A549 (cell line): Measurements from ENCODE around the gene NDUFA11. TPM values are rescaled to one million over a fixed set of nuclear protein-coding genes. Genes with fewer than 3 reads are reported as not detected.

Source experiments
- ATAC-seq, 2 experiments: fragments of 200-7000 bp in 1 of 2; fragments of >200 bp in 1 of 2; cut with Nextera tagmentation in 1 of 2; cut with Tn5 transposase in 1 of 2; 3 replicates each; pipeline versions ENCODE4 v1.8.0 to v1.9.1; 2018 to 2020; ENCODE audit warnings: mild to moderate bottlenecking in 1 of 2, moderate library complexity in 1 of 2
- CTCF ChIA-PET: fragments of 300-600 bp; sonication (Branson Sonifier 250); formaldehyde crosslinking; extraction: SDS; loops from one replicate; lab custom pipeline; 2021; ENCODE audit warnings: antibody characterized with exemption, inconsistent platforms; lab: Yijun Ruan, JAX
- POLR2A ChIA-PET: fragments of 350-600 bp; formaldehyde crosslinking; extraction: SDS; loops from one replicate; lab custom pipeline; 2021; ENCODE audit warnings: antibody characterized with exemption, inconsistent platforms; lab: Yijun Ruan, JAX
- DNase-seq, 2 experiments: peaks; one replicate each; pipeline versions ENCODE4 v3.0.0 to v3.0.0-alpha.2; 2011 to 2016; ENCODE audit warnings: low read depth in 1 of 2, low spot score in 1 of 2
- FAIRE-seq: peaks from 2 replicates; lab custom pipeline; 2011; peaks lifted over from hg19 to GRCh38; lab: Jason Lieb, UNC
- H3K27ac ChIP-seq, 2 experiments: fragments of >200 bp; sonication (Bioruptor Twin); formaldehyde crosslinking; 3 replicates each; pipeline ENCODE4 v1.5.1; 2016 to 2017
- H3K4me1 ChIP-seq: fragments of >200 bp; sonication (Bioruptor Twin); formaldehyde crosslinking; 3 replicates; pipeline ENCODE4 v1.6.1; 2016
- H3K4me2 ChIP-seq: fragments of >200 bp; sonication (Bioruptor Twin); formaldehyde crosslinking; 3 replicates; pipeline ENCODE4 v1.6.1; 2016
- H3K4me3 ChIP-seq: fragments of >200 bp; sonication (Bioruptor Twin); formaldehyde crosslinking; 3 replicates; pipeline ENCODE4 v1.5.1; 2016
- H3K9me3 ChIP-seq: fragments of >200 bp; sonication (Bioruptor Twin); formaldehyde crosslinking; 3 replicates; pipeline ENCODE4 v1.6.1; 2016
- CBX2 ChIP-seq: fragments of 200-600 bp; sonication (generic); IDR thresholded peaks from 2 replicates; pipeline ENCODE4 v1.6.1; 2016; ENCODE audit warnings: low read depth, mild to moderate bottlenecking, borderline replicate concordance
- CHD4 ChIP-seq: fragments of 200-600 bp; sonication (generic); IDR thresholded peaks from 2 replicates; pipeline ENCODE4 v1.6.1; 2016; ENCODE audit warnings: antibody characterized with exemption, mild to moderate bottlenecking, borderline replicate concordance
- FOSB ChIP-seq: fragments of 250-450 bp; sonication (Bioruptor Pico); IDR thresholded peaks from 2 replicates; pipeline ENCODE4 v1.5.0; 2020; ENCODE audit warnings: mild to moderate bottlenecking, moderate library complexity
- GATA3 ChIP-seq: IDR thresholded peaks from 2 replicates; pipeline ENCODE4 v1.6.1; 2012; ENCODE audit warnings: borderline replicate concordance
- HEYL ChIP-seq: fragments of 250-450 bp; sonication (Bioruptor Pico); IDR thresholded peaks from 2 replicates; pipeline ENCODE4 v1.8.0; 2021; ENCODE audit warnings: mild to moderate bottlenecking, moderate library complexity
- HOXB5 ChIP-seq: fragments of 250-450 bp; sonication (Bioruptor Pico); IDR thresholded peaks from 2 replicates; pipeline ENCODE4 v1.5.0; 2020; ENCODE audit warnings: mild to moderate bottlenecking, moderate library complexity
- JUNB ChIP-seq: fragments of >200 bp; sonication (Bioruptor Twin); formaldehyde crosslinking; IDR thresholded peaks from 2 replicates; pipeline ENCODE4 v1.6.1; 2016
- MAFK ChIP-seq: fragments of 450-650 bp; IDR thresholded peaks from 2 replicates; pipeline ENCODE4 v1.6.1; 2014; ENCODE audit not compliant: partially characterized antibody
- NFE2L2 ChIP-seq: fragments of 150-350 bp; conservative IDR thresholded peaks from 2 replicates; pipeline ENCODE4 v1.6.1; 2014; ENCODE audit warnings: low read length
- POLR2A ChIP-seq: IDR thresholded peaks from 2 replicates; pipeline ENCODE4 v1.6.1; 2012; ENCODE audit warnings: mild to moderate bottlenecking, low read length
- RAD21 ChIP-seq, 2 experiments: fragments of >200 bp in 1 of 2; sonication (Bioruptor Twin) in 1 of 2; formaldehyde crosslinking in 1 of 2; IDR thresholded peaks in 1 of 2; conservative IDR thresholded peaks in 1 of 2; 2 replicates in 1 of 2; 3 replicates in 1 of 2; pipeline ENCODE4 v1.6.1; 2012 to 2018; ENCODE audit warnings: inconsistent platforms in 1 of 2
- RARB ChIP-seq: fragments of 250-450 bp; sonication (Bioruptor Pico); IDR thresholded peaks from 2 replicates; pipeline ENCODE4 v1.8.0; 2021; ENCODE audit warnings: mild to moderate bottlenecking, moderate library complexity
- RNF2 ChIP-seq: fragments of 200-600 bp; sonication (generic); IDR thresholded peaks from 2 replicates; pipeline ENCODE4 v1.6.1; 2016; ENCODE audit warnings: low read depth, mild to moderate bottlenecking, antibody characterized with exemption, moderate library complexity, borderline replicate concordance
- SMC3 ChIP-seq: fragments of >200 bp; sonication (Bioruptor Twin); formaldehyde crosslinking; IDR thresholded peaks from 3 replicates; pipeline ENCODE4 v1.6.1; 2018; ENCODE audit warnings: inconsistent platforms
- SREBF2 ChIP-seq: fragments of 450-650 bp; IDR thresholded peaks from 2 replicates; pipeline ENCODE4 v1.6.1; 2014; ENCODE audit warnings: mild to moderate bottlenecking, moderate library complexity
- TFCP2L1 ChIP-seq: fragments of 250-450 bp; sonication (Bioruptor Pico); IDR thresholded peaks from 2 replicates; pipeline ENCODE4 v1.5.0; 2021; ENCODE audit warnings: mild to moderate bottlenecking
- whole genome bisulfite sequencing: methylation state at CpG from one replicate; pipeline ENCODE4 v1.1.6; 2017; ENCODE audit errors: missing lambda C conversion rate; 5-methylcytosine and 5-hydroxymethylcytosine counted together
- polyA plus RNA-seq, 4 experiments: library from polyadenylated mRNA; depleted of rRNA in 3 of 4; stranded (reverse); fragments of >200 nt; fragmentation: RNase III in 1 of 4; extraction: RNeasy Plus Mini Kit Qiagen cat#74134 plus additional on column Dnase treatment in 1 of 4; gene quantifications; 2 replicates in 3 of 4; 3 replicates in 1 of 4; pipeline ENCODE4 v1.2.3, GENCODE V29; 2011 to 2017
- TF ChIP-seq, protein P1 (sequence below): fragments of 200-600 bp; sonication (generic); IDR thresholded peaks from 2 replicates; pipeline ENCODE4 v1.6.1; 2016; ENCODE audit warnings: antibody characterized with exemption, mild to moderate bottlenecking, moderate library complexity
- TF ChIP-seq, protein P2 (sequence below): fragments of >200 bp; sonication (Bioruptor Twin); formaldehyde crosslinking; IDR thresholded peaks from 3 replicates; pipeline ENCODE4 v1.5.1; 2016
- TF ChIP-seq, protein P3 (sequence below): IDR thresholded peaks from 2 replicates; pipeline ENCODE4 v1.6.1; 2012
- TF ChIP-seq, protein P4 (sequence below): fragments of 450-650 bp; IDR thresholded peaks from 2 replicates; pipeline ENCODE4 v1.6.1; 2014; ENCODE audit warnings: antibody characterized with exemption

The NDUFA11 gene
- polyA plus RNA-seq, 2 of the 4 experiments (the other 2 are of a cell fraction), result 75.0 to 173 TPM

DNA sequence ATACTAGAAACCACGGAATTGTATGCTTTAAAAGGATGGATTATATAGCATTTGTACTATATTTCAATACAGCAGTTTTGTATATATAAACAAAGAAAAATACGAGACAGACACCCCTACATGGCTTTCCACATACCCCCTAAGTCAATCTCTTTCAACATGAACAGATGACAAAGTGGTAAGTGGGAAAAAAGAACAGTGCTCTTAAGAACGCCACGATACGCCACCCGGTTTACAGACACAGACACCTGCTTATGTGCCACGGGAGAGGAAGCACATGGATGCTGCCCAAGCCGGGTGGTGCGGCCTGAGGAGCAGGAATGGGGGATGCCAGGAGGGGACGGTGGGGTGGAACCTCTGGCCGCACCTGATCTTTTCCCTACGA is 18.6 kb upstream of the NDUFA11 start:
- ChIA-PET POLR2A (no interaction called here), CTCF (no interaction called here)

DNA sequence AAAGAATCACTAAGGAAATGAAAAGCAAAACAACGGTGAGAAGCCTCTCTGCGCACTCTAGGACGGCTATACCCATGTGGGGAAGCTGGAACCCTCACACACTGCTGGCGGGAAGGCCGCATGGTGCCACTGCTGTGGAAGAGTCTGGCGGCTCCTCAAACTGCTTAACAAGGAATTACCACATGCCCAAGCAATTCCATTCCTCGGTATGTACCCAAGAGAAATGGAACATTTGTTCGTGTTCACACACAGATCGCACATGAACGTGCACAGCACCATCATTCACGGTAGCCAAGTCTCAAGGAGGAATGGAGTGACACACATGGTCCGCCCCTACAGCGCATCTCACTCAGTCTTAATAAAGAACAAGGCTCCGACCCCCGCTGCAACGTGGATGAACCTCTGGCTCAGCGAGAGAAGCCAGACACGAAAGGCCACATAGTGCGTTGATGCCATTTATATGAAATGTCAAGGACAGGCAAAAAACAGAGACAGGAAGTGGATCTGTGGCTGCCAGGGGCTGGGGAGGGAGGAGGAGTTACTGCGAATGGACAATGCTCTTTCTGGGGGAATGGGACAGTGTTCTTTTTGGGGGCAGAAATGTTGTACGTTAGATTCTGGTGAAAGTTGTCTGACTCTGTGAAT is 18.0 kb upstream of the NDUFA11 start:
- Histone ChIP-seq H3K4me3 (no peak overlapping the region), H3K4me2 (no peak overlapping the region), H3K9me3 (no peaks in the 10 kb centered on the region)
- FAIRE-seq (no peak), ATAC-seq (no peak), DNase-seq (no peak)
- ChIA-PET CTCF (no interaction called here), POLR2A (no interaction called here)
- WGBS, result 94% methylated on average over 21 of the region's 21 CpGs
- TF ChIP-seq, protein P1, sequence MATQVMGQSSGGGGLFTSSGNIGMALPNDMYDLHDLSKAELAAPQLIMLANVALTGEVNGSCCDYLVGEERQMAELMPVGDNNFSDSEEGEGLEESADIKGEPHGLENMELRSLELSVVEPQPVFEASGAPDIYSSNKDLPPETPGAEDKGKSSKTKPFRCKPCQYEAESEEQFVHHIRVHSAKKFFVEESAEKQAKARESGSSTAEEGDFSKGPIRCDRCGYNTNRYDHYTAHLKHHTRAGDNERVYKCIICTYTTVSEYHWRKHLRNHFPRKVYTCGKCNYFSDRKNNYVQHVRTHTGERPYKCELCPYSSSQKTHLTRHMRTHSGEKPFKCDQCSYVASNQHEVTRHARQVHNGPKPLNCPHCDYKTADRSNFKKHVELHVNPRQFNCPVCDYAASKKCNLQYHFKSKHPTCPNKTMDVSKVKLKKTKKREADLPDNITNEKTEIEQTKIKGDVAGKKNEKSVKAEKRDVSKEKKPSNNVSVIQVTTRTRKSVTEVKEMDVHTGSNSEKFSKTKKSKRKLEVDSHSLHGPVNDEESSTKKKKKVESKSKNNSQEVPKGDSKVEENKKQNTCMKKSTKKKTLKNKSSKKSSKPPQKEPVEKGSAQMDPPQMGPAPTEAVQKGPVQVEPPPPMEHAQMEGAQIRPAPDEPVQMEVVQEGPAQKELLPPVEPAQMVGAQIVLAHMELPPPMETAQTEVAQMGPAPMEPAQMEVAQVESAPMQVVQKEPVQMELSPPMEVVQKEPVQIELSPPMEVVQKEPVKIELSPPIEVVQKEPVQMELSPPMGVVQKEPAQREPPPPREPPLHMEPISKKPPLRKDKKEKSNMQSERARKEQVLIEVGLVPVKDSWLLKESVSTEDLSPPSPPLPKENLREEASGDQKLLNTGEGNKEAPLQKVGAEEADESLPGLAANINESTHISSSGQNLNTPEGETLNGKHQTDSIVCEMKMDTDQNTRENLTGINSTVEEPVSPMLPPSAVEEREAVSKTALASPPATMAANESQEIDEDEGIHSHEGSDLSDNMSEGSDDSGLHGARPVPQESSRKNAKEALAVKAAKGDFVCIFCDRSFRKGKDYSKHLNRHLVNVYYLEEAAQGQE, result no peak
- TF ChIP-seq MAFK (no peak), JUNB (no peak), CHD4 (no peak), SMC3 (no peak), FOSB (CRISPR knock-in tag) (no peak), RNF2 (no peak), RAD21 (conservative IDR thresholded peaks at IDR 0.05 in 1 of 2, IDR thresholded peaks at IDR 0.05 in 1 of 2) (no peak), POLR2A (no peak), SREBF2 (no peak), NFE2L2 (no peak), TFCP2L1 (CRISPR knock-in tag) (no peak), GATA3 (no peak), CBX2 (no peak), HEYL (CRISPR knock-in tag) (no peak)
- TF ChIP-seq, protein P2, sequence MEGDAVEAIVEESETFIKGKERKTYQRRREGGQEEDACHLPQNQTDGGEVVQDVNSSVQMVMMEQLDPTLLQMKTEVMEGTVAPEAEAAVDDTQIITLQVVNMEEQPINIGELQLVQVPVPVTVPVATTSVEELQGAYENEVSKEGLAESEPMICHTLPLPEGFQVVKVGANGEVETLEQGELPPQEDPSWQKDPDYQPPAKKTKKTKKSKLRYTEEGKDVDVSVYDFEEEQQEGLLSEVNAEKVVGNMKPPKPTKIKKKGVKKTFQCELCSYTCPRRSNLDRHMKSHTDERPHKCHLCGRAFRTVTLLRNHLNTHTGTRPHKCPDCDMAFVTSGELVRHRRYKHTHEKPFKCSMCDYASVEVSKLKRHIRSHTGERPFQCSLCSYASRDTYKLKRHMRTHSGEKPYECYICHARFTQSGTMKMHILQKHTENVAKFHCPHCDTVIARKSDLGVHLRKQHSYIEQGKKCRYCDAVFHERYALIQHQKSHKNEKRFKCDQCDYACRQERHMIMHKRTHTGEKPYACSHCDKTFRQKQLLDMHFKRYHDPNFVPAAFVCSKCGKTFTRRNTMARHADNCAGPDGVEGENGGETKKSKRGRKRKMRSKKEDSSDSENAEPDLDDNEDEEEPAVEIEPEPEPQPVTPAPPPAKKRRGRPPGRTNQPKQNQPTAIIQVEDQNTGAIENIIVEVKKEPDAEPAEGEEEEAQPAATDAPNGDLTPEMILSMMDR, result no peak
- TF ChIP-seq, protein P3, sequence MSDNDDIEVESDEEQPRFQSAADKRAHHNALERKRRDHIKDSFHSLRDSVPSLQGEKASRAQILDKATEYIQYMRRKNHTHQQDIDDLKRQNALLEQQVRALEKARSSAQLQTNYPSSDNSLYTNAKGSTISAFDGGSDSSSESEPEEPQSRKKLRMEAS, result no peak
- TF ChIP-seq, all 56 proteins: peak for 0
- Histone ChIP-seq H3K4me1 (no peaks in the 10 kb centered on the region), H3K27ac (no peak overlapping the region)

More for the DNA sequence above, 18.6 kb upstream of the NDUFA11 start:
- no peak overlapping the region for H3K4me2 ChIP-seq
- H3K9me3 ChIP-seq, result no peaks in the 10 kb centered on the region
- no peak for TF ChIP-seq HOXB5 (CRISPR knock-in tag)
- no peak for TF ChIP-seq RARB
- TF ChIP-seq, protein P4, sequence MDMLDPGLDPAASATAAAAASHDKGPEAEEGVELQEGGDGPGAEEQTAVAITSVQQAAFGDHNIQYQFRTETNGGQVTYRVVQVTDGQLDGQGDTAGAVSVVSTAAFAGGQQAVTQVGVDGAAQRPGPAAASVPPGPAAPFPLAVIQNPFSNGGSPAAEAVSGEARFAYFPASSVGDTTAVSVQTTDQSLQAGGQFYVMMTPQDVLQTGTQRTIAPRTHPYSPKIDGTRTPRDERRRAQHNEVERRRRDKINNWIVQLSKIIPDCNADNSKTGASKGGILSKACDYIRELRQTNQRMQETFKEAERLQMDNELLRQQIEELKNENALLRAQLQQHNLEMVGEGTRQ, result no peak
- TF ChIP-seq, all 56 proteins: peak for 0
- H3K27ac ChIP-seq, result no peak overlapping the region
- 97% methylated on average over 12 of the region's 12 CpGs for WGBS
- ATAC-seq, result no peak
- DNase-seq, result no peak
- no peak for FAIRE-seq
- no peaks in the 10 kb centered on the region for H3K4me1 ChIP-seq
- no peak overlapping the region for H3K4me3 ChIP-seq
